GM12873 (cell line): ENCODE results near the gene SMC3.

Source experiments
- TF ChIP-seq, protein P1 (sequence below): IDR thresholded peaks from 2 replicates; pipeline ENCODE4 v1.5.1; 2012; ENCODE audit warnings: low read depth, mild to moderate bottlenecking, moderate library complexity, low read length, control low read depth; ENCODE audit not compliant: insufficient read depth; ENCODE audit errors: missing control alignments

Gene SMC3

GRCh38 chr10:110642204-110643034 is 74.9 kb downstream of the SMC3 start:
- TF ChIP-seq, protein P1, sequence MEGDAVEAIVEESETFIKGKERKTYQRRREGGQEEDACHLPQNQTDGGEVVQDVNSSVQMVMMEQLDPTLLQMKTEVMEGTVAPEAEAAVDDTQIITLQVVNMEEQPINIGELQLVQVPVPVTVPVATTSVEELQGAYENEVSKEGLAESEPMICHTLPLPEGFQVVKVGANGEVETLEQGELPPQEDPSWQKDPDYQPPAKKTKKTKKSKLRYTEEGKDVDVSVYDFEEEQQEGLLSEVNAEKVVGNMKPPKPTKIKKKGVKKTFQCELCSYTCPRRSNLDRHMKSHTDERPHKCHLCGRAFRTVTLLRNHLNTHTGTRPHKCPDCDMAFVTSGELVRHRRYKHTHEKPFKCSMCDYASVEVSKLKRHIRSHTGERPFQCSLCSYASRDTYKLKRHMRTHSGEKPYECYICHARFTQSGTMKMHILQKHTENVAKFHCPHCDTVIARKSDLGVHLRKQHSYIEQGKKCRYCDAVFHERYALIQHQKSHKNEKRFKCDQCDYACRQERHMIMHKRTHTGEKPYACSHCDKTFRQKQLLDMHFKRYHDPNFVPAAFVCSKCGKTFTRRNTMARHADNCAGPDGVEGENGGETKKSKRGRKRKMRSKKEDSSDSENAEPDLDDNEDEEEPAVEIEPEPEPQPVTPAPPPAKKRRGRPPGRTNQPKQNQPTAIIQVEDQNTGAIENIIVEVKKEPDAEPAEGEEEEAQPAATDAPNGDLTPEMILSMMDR, result no peak

- TF ChIP-seq, protein P1, result no peak
Observed at GRCh38 chr10:110643035-110643652, 75.6 kb downstream of the SMC3 start.

- TF ChIP-seq, protein P1, result no peak
Observed at GRCh38 chr10:110643653-110644597, 76.4 kb downstream of the SMC3 start, which contains the start of gene RBM20. TSS of gene RBM20 (plus strand) at chr10:110644336. CDS start at chr10:110644455, 119 bp downstream.

DNA sequence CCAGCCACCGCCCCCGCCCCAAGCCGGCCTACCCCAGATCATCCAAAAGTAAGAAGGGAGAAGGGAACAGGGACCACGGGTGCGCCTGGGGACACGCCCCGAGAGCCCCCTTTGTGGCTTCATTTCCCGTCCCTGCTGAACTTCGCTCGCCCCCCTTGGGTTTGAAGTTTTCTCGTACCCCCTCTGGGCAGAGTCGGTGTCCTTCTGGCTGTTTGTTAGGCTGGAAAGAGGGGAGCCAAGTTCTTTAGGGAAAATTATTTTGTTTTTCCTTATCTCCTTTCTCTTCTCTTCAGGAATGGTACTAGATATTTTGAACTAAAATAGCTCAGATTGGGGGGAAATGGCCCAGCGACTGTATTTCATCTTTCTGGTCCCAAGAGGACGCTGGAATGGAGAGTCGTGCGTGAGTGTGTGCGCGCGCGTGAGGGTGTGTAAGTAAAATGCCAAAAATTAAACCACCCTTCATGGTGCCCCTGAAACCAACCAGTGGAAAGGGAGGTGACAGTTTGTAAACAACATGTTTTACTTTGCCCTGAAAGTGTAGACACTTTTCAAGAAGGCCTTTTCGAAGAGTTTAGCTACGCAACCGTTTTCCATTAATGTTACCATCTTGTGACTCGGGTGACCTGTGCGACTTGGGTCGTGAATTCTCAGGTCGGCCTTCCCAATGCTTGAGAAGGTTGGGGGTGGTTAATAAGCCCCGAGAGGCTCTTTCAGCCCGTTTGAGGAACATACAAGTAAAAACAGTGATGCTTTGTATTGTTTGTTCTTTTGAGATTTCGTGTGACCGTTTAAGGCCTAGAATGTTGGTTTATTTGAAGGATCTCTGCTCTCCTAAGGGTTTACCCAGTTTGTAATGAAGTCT is 77.3 kb downstream of the SMC3 start:
- TF ChIP-seq, protein P1, result no peak

DNA sequence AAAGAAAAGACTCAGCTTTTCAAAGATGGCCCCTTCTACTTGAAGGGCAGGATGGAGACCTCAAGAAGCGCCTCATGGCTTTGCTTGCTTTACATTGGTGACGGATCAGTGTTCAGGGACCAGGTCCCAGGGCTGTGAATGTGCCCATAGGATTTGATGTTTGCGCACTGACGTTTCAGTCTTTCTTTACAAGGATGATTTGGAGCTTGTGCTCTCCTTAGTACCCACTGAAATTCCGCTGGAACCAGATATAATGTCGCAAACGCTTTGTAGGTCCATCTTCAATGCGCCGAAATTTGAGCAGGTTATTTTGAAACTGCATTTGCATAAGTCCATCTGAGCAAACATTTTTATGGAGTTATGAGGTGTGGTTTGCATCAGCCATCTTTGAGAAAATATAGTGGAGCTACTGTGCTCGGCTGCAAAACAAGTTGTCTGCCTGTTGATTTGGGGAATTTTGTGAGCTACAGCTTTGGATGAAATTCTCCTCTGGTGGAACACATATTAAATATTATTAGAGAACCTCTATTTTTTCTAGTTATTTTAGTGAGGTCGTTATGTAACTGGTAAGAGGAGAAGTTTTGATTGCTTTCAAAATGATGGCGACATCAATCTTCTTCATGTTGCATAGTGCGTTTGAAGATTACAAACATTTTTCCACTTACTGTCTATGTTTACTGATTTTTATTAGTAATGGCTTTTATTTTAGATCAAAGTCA is 79.1 kb downstream of the SMC3 start:
- TF ChIP-seq, protein P1, result no peak

DNA sequence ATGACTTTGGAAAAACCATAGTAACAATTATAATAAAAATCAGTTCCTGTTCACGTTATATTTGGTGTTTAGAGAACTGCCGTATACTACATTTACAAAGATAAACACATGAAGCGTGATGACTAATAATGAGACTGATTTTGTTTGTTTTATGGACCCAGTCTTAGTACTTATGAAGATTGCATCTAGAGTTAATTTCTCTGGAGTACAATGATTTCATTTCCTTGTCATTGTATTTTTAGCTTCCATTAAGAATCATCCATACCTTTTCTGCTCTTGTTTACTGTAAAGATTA is 79.6 kb downstream of the SMC3 start:
- TF ChIP-seq, protein P1, result no peak
